K562 (cell line): Measurements from ENCODE around the gene CDT1. TPM values are rescaled to one million over a fixed set of nuclear protein-coding genes. Genes with fewer than 3 reads are reported as not detected.

Experiments used
- BHLHE40 ChIP-seq: IDR thresholded peaks from 2 replicates; pipeline ENCODE4 v1.6.1; 2011; ENCODE audit warnings: low read length, improper control_type of control experiment
- ILF3 ChIP-seq: fragments of 450-650 bp; IDR thresholded peaks from 2 replicates; pipeline ENCODE4 v1.6.1; 2018; ENCODE audit warnings: antibody characterized with exemption, mild to moderate bottlenecking, moderate library complexity, borderline replicate concordance
- LARP7 ChIP-seq: fragments of 450-650 bp; IDR thresholded peaks from 2 replicates; pipeline ENCODE4 v1.6.1; 2016
- LEF1 ChIP-seq: fragments of 450-650 bp; IDR thresholded peaks from 2 replicates; pipeline ENCODE4 v1.6.1; 2016; ENCODE audit warnings: mild to moderate bottlenecking
- SAFB ChIP-seq: fragments of 200-400 bp; formaldehyde crosslinking; IDR thresholded peaks from 2 replicates; pipeline ENCODE4 v1.6.1; 2017; ENCODE audit warnings: low read depth, low read length, borderline replicate concordance
- ZNF384 ChIP-seq: IDR thresholded peaks from 2 replicates; pipeline ENCODE4 v1.6.1; 2012; ENCODE audit warnings: low read depth, low read length, improper control_type of control experiment
- ZNF518B ChIP-seq: fragments of 250-450 bp; sonication (Bioruptor Pico); IDR thresholded peaks from 2 replicates; pipeline ENCODE4 v1.5.0; 2021; ENCODE audit warnings: mild to moderate bottlenecking, moderate library complexity
- ZNF57 ChIP-seq: fragments of 450-650 bp; formaldehyde crosslinking; IDR thresholded peaks from 2 replicates; pipeline ENCODE4 v1.4.0; 2020; ENCODE audit warnings: mild to moderate bottlenecking, moderate library complexity
- polyA plus RNA-seq, 8 experiments: library from polyadenylated mRNA; depleted of rRNA in 4 of 8; stranded (reverse) in 5 of 8; unstranded in 3 of 8; fragments of >200 nt; fragmentation: Nextera tagmentation in 2 of 8; fragmentation: Illumina TruSeq in 1 of 8; extraction: Ambion mirVana in 2 of 8; extraction: Trizol in 1 of 8; gene quantifications; 2 replicates each; pipeline versions ENCODE4 v1.2.1 to v1.2.3, GENCODE V29; 2011 to 2014; ENCODE audit warnings: inconsistent platforms in 1 of 8, missing spikeins in 1 of 8
- total RNA-seq, 7 experiments: library from RNA; depleted of rRNA in 6 of 7; stranded (reverse); fragments of >200 nt in 6 of 7; fragmentation: Illumina TruSeq in 2 of 7; extraction: Trizol in 2 of 7; gene quantifications; 2 replicates each; pipeline versions ENCODE4 v1.2.1 to v1.2.3, GENCODE V29; 2011 to 2021; ENCODE audit warnings: low replicate concordance in 1 of 7
- TF ChIP-seq, protein P1 (sequence below): fragments of 250-450 bp; sonication (Bioruptor Pico); IDR thresholded peaks from 2 replicates; pipeline ENCODE4 v1.8.0; 2022; ENCODE audit warnings: moderate library complexity, mild to moderate bottlenecking, inconsistent platforms
- TF ChIP-seq, protein P2 (sequence below), 2 experiments: fragments of 450-650 bp; IDR thresholded peaks; 2 replicates each; pipeline ENCODE4 v1.6.1; 2018; ENCODE audit warnings: mild to moderate bottlenecking in 2 of 2, low read depth in 1 of 2; ENCODE audit not compliant: partially characterized antibody in 2 of 2
- TF ChIP-seq, protein P3 (sequence below): sonication (generic); formaldehyde crosslinking; IDR thresholded peaks from 2 replicates; pipeline ENCODE4 v1.8.0; 2022; ENCODE audit warnings: mild to moderate bottlenecking, missing genetic modification reagents
- TF ChIP-seq, protein P4 (sequence below), 2 experiments: fragments of 450-650 bp in 1 of 2; sonication (generic) in 1 of 2; formaldehyde crosslinking in 1 of 2; IDR thresholded peaks in 1 of 2; conservative IDR thresholded peaks in 1 of 2; 2 replicates each; pipeline versions ENCODE4 v1.6.1 to v1.8.1; 2016 to 2023; ENCODE audit warnings: mild to moderate bottlenecking in 2 of 2, moderate library complexity in 2 of 2, inconsistent platforms in 1 of 2, missing genetic modification reagents in 1 of 2
- TF ChIP-seq, protein P5 (sequence below): sonication (generic); formaldehyde crosslinking; IDR thresholded peaks from 2 replicates; pipeline ENCODE4 v1.8.1; 2023; ENCODE audit warnings: mild to moderate bottlenecking, missing genetic modification reagents

CDT1 gene
- total and polyA plus RNA-seq, 9 of the 15 experiments (the other 6 are each of a cell fraction or from before 2014, with no cell fraction given), result 0.92 to 178 (median 14.2) TPM

GRCh38 chr16:88811769-88812512, 8.4 kb downstream of the CDT1 start, which contains the start of gene APRT (continued):
- TF ChIP-seq ZNF518B (no peak), ZNF384 (no peak), SAFB (peak; percentile 99), LARP7 (no peak), BHLHE40 (peak; percentile 46; the same call in 1 of the 2 replicates), ZNF57 (CRISPR knock-in tag) (0 out of 2 replicates have a peak, but pooled peaks have one; percentile 41), ILF3 (peak; percentile 44; the same call in 1 of the 2 replicates), LEF1 (no peak)
- TF ChIP-seq, protein P1, sequence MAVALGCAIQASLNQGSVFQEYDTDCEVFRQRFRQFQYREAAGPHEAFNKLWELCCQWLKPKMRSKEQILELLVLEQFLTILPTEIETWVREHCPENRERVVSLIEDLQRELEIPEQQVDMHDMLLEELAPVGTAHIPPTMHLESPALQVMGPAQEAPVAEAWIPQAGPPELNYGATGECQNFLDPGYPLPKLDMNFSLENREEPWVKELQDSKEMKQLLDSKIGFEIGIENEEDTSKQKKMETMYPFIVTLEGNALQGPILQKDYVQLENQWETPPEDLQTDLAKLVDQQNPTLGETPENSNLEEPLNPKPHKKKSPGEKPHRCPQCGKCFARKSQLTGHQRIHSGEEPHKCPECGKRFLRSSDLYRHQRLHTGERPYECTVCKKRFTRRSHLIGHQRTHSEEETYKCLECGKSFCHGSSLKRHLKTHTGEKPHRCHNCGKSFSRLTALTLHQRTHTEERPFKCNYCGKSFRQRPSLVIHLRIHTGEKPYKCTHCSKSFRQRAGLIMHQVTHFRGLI (CRISPR knock-in tag), result no peak
- TF ChIP-seq, protein P2, sequence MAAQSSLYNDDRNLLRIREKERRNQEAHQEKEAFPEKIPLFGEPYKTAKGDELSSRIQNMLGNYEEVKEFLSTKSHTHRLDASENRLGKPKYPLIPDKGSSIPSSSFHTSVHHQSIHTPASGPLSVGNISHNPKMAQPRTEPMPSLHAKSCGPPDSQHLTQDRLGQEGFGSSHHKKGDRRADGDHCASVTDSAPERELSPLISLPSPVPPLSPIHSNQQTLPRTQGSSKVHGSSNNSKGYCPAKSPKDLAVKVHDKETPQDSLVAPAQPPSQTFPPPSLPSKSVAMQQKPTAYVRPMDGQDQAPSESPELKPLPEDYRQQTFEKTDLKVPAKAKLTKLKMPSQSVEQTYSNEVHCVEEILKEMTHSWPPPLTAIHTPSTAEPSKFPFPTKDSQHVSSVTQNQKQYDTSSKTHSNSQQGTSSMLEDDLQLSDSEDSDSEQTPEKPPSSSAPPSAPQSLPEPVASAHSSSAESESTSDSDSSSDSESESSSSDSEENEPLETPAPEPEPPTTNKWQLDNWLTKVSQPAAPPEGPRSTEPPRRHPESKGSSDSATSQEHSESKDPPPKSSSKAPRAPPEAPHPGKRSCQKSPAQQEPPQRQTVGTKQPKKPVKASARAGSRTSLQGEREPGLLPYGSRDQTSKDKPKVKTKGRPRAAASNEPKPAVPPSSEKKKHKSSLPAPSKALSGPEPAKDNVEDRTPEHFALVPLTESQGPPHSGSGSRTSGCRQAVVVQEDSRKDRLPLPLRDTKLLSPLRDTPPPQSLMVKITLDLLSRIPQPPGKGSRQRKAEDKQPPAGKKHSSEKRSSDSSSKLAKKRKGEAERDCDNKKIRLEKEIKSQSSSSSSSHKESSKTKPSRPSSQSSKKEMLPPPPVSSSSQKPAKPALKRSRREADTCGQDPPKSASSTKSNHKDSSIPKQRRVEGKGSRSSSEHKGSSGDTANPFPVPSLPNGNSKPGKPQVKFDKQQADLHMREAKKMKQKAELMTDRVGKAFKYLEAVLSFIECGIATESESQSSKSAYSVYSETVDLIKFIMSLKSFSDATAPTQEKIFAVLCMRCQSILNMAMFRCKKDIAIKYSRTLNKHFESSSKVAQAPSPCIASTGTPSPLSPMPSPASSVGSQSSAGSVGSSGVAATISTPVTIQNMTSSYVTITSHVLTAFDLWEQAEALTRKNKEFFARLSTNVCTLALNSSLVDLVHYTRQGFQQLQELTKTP (IDR thresholded peaks at IDR 0.05; ENCODE audit: low read depth in 1 of 2, partially characterized antibody in 2 of 2), result no peak
- TF ChIP-seq, protein P3, sequence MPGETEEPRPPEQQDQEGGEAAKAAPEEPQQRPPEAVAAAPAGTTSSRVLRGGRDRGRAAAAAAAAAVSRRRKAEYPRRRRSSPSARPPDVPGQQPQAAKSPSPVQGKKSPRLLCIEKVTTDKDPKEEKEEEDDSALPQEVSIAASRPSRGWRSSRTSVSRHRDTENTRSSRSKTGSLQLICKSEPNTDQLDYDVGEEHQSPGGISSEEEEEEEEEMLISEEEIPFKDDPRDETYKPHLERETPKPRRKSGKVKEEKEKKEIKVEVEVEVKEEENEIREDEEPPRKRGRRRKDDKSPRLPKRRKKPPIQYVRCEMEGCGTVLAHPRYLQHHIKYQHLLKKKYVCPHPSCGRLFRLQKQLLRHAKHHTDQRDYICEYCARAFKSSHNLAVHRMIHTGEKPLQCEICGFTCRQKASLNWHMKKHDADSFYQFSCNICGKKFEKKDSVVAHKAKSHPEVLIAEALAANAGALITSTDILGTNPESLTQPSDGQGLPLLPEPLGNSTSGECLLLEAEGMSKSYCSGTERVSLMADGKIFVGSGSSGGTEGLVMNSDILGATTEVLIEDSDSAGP (CRISPR knock-in tag), result peak; percentile 67
- TF ChIP-seq, protein P4, sequence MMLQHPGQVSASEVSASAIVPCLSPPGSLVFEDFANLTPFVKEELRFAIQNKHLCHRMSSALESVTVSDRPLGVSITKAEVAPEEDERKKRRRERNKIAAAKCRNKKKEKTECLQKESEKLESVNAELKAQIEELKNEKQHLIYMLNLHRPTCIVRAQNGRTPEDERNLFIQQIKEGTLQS (IDR thresholded peaks at IDR 0.05), result no peak
- TF ChIP-seq, protein P4 (CRISPR knock-in tag; conservative IDR thresholded peaks at IDR 0.05), result peak; percentile 66; the same call in 1 of the 2 replicates
- TF ChIP-seq, protein P5, sequence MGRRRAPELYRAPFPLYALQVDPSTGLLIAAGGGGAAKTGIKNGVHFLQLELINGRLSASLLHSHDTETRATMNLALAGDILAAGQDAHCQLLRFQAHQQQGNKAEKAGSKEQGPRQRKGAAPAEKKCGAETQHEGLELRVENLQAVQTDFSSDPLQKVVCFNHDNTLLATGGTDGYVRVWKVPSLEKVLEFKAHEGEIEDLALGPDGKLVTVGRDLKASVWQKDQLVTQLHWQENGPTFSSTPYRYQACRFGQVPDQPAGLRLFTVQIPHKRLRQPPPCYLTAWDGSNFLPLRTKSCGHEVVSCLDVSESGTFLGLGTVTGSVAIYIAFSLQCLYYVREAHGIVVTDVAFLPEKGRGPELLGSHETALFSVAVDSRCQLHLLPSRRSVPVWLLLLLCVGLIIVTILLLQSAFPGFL (CRISPR knock-in tag), result no peak
